Right cardiac atrium (tissue), 5 donors: ENCODE measurements around the gene TTLL11. TPM values are rescaled to one million over a fixed set of nuclear protein-coding genes. Genes with fewer than 3 reads are reported as not detected.

Source experiments
- ATAC-seq, 2 donors: fragments of 200-7000 bp; cut with Tn5 transposase; one replicate each; pipeline versions ENCODE4 v1.8.0 to v1.9.1; 2020; ENCODE audit warnings: moderate library complexity in 2 of 2, mild to moderate bottlenecking in 1 of 2
- DNase-seq, 3 donors: peaks; one replicate each; pipeline ENCODE4 v3.0.0-alpha.2; 2020
- H3K27ac ChIP-seq: one replicate; pipeline ENCODE4 v1.5.1; 2013; ENCODE audit warnings: mild to moderate bottlenecking, low read length, control low read depth, moderate library complexity
- H3K27me3 ChIP-seq: one replicate; pipeline ENCODE4 v1.6.1; 2013; ENCODE audit not compliant: control insufficient read depth, insufficient read depth
- H3K4me1 ChIP-seq: one replicate; pipeline ENCODE4 v1.6.1; 2013; ENCODE audit warnings: low read length; ENCODE audit not compliant: control insufficient read depth, insufficient read depth
- H3K4me3 ChIP-seq: one replicate; pipeline ENCODE4 v1.5.1; 2013; ENCODE audit warnings: low read length, control low read depth
- H3K9me3 ChIP-seq: one replicate; pipeline ENCODE4 v1.6.1; 2013; ENCODE audit warnings: low read length; ENCODE audit not compliant: control insufficient read depth
- WGBS: extraction: QIAGEN DNeasy Blood & Tissue Kit; methylation state at CpG from one replicate; pipeline ENCODE4 v1.1.7; 2013; 5-methylcytosine and 5-hydroxymethylcytosine counted together
- intact Hi-C, 4 donors: fragments of 100-400 bp; cut with DNase I; formaldehyde crosslinking; loops; one replicate each; pipeline versions ENCODE4 v1.11.0 to v1.14.0; 2022 to 2023
- polyA plus RNA-seq: library from polyadenylated mRNA; stranded (reverse); fragments of 200-250 nt; gene quantifications from one replicate; pipeline ENCODE4 v1.2.3, GENCODE V29; 2013
- total RNA-seq, 4 donors: library from RNA; stranded (reverse); fragmentation: NEBNext Ultra II Directional; extraction: Animal tissue kit (Norgen Biotek cat#: 25700); gene quantifications; one replicate each; pipeline ENCODE4 v1.2.1, GENCODE V29; 2021
- donor health status: healthy with polysubstance abuse.
- donor health status: DM: no; HTN: yes; CAD: no.
- donor health status: DM: no; HTN: no; CAD: no.
- donor health status: DM: no; HTN: yes; CAD: no; lungs with severe emphysema.
- donor health status: DM: yes; HTN: yes; CAD: no.

Gene TTLL11
- total and polyA plus RNA-seq, 5 donors = 3.4 to 8.6 (median 5.7) TPM

- H3K4me3 ChIP-seq = no peak overlapping the region
- intact Hi-C loops = no loop called here
- no peaks in the 10 kb centered on the region for H3K4me1 ChIP-seq
- no peaks in the 10 kb centered on the region for H3K9me3 ChIP-seq
- H3K27me3 ChIP-seq = no peaks in the 10 kb centered on the region
- 82% methylated on average over 12 of the region's 12 CpGs for WGBS
- peak in 1 of 3 donors; percentile 55 for DNase-seq
- ATAC-seq = peak in 1 of 2 donors; percentile 47
- no peak overlapping the region for H3K27ac ChIP-seq
Measured at GRCh38 chr9:121929893-121930875, 162.9 kb downstream of the TTLL11 start.

DNA sequence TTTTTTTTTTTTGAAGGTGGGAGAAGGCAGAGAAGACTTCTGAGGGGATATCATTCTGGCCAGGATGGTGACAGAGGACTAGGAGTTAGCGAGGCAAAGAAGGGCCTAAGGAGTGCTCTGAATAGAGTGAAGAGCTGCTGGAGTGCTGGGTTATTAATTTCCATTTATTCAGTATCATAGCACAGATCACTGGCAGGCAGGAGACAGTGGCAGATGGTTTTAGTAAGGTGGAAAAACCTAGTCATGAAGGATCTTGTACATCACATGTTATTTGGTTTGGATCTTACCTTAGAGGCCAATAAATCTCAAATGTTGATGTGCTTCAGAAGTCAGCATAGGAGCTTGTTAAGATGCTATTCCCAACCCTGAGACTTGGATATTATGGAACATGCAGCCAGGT is 165.5 kb downstream of the TTLL11 start:
- DNase-seq = no peak
- intact Hi-C loops = no loop called here

GRCh38 chr9:121927081-121927480 is 166.0 kb downstream of the TTLL11 start:
- intact Hi-C loops = no loop called here
- H3K27ac ChIP-seq = no peak overlapping the region
- ATAC-seq (no peak), DNase-seq (no peak)
- H3K4me1 ChIP-seq = no peaks in the 10 kb centered on the region
- H3K27me3 ChIP-seq = no peaks in the 10 kb centered on the region
- H3K9me3 ChIP-seq = no peaks in the 10 kb centered on the region
- H3K4me3 ChIP-seq = no peak overlapping the region
- WGBS = 91% methylated on average over 5 of the region's 5 CpGs

More for the DNA sequence above, 165.5 kb downstream of the TTLL11 start:
- Histone ChIP-seq H3K27ac (no peak overlapping the region), H3K9me3 (no peaks in the 10 kb centered on the region), H3K27me3 (no peaks in the 10 kb centered on the region), H3K4me1 (no peaks in the 10 kb centered on the region), H3K4me3 (no peak overlapping the region)
- 100% methylated on average over 1 of the region's 1 CpG for WGBS
- ATAC-seq = no peak

GRCh38 chr9:121926351-121926801 is 166.7 kb downstream of the TTLL11 start:
- intact Hi-C loops = no loop called here
- DNase-seq (no peak), ATAC-seq (peak in 1 of 2 donors; percentile 23)
- WGBS = 68% methylated on average over 10 of the region's 10 CpGs
- no peaks in the 10 kb centered on the region for H3K27me3 ChIP-seq
- H3K4me1 ChIP-seq = no peaks in the 10 kb centered on the region
- no peak overlapping the region for H3K27ac ChIP-seq
- no peak overlapping the region for H3K4me3 ChIP-seq
- H3K9me3 ChIP-seq = no peaks in the 10 kb centered on the region

GRCh38 chr9:121925935-121926334 is 167.2 kb downstream of the TTLL11 start:
- intact Hi-C loops = no loop called here
- no peak overlapping the region for H3K4me3 ChIP-seq
- H3K9me3 ChIP-seq = no peaks in the 10 kb centered on the region
- no peak for ATAC-seq
- no peak overlapping the region for H3K27ac ChIP-seq
- H3K4me1 ChIP-seq = no peaks in the 10 kb centered on the region
- WGBS = 91% methylated on average over 12 of the region's 12 CpGs
- no peak for DNase-seq
- no peaks in the 10 kb centered on the region for H3K27me3 ChIP-seq

- Histone ChIP-seq H3K27ac (no peak overlapping the region), H3K27me3 (no peaks in the 10 kb centered on the region), H3K9me3 (no peaks in the 10 kb centered on the region), H3K4me1 (no peaks in the 10 kb centered on the region), H3K4me3 (no peak overlapping the region)
- ATAC-seq (no peak), DNase-seq (no peak)
- WGBS = 54% methylated on average over 4 of the region's 4 CpGs
- intact Hi-C loops = no loop called here
Measured at GRCh38 chr9:121924700-121925099, 168.4 kb downstream of the TTLL11 start.

- no peaks in the 10 kb centered on the region for H3K9me3 ChIP-seq
- ATAC-seq (no peak), DNase-seq (no peak)
- no peak overlapping the region for H3K4me3 ChIP-seq
- H3K27ac ChIP-seq = no peak overlapping the region
- WGBS = 94% methylated on average over 1 of the region's 1 CpG
- no peaks in the 10 kb centered on the region for H3K4me1 ChIP-seq
- intact Hi-C loops = no loop called here
- H3K27me3 ChIP-seq = no peaks in the 10 kb centered on the region
Measured at GRCh38 chr9:121921444-121921843, 171.7 kb downstream of the TTLL11 start.

DNA sequence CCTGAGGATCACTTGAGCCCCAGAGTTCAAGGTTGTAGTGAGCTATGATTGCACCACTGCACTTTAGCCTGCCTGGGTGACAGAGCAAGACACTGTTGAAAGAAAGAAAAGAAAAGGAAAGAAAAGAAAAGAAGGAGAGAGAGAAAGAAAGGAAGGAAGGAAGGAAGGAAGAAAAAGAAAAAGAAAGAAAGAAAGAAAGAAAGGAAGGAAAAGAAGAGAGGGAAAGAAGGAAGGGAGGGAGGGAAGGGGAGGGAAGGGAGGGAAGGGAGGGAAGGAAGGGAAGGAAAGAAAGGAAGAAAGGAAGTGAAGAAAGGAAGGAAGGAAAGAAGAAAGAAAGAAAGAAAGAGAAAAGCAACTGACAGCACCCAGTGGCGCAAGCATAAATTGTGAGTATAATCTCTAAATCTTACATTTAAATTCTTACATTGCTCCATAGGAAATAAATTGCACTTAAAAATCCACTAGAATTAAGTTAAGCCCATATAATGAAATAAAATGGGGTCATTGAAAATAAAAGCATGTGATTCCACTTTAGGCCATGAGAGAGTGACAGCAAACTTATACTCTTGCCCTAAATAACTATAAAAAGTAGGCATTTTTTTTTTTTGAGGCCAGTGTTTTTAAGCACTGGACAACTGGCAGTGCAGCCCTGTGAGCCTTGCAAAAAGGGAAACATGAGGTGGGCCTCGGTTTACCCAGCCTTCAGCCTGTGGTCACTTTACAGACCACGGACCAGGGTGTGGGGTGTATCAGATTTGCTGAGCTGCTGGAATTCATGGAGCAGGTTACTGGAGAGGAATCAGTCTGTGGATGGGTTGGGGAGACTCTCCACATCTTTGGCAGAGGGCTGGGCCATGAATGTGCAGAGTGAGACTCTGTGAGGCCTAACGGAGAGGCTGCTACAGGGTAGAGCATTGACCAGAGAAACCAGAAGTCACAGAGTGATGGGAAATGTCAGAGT is 175.5 kb downstream of the TTLL11 start:
- Histone ChIP-seq H3K9me3 (no peaks in the 10 kb centered on the region), H3K27me3 (no peaks in the 10 kb centered on the region), H3K4me1 (no peaks in the 10 kb centered on the region), H3K27ac (no peak overlapping the region), H3K4me3 (no peak overlapping the region)
- DNase-seq = no peak
- WGBS = 94% methylated on average over 4 of the region's 4 CpGs
- intact Hi-C loops = no loop called here
- no peak for ATAC-seq

GRCh38 chr9:121915304-121915625 is 177.8 kb downstream of the TTLL11 start:
- H3K9me3 ChIP-seq = no peaks in the 10 kb centered on the region
- H3K27ac ChIP-seq = no peak overlapping the region
- DNase-seq (no peak), ATAC-seq (no peak)
- H3K4me3 ChIP-seq = no peak overlapping the region
- no peaks in the 10 kb centered on the region for H3K4me1 ChIP-seq
- H3K27me3 ChIP-seq = no peaks in the 10 kb centered on the region
- intact Hi-C loops = no loop called here
- 87% methylated on average over 4 of the region's 4 CpGs for WGBS

DNA sequence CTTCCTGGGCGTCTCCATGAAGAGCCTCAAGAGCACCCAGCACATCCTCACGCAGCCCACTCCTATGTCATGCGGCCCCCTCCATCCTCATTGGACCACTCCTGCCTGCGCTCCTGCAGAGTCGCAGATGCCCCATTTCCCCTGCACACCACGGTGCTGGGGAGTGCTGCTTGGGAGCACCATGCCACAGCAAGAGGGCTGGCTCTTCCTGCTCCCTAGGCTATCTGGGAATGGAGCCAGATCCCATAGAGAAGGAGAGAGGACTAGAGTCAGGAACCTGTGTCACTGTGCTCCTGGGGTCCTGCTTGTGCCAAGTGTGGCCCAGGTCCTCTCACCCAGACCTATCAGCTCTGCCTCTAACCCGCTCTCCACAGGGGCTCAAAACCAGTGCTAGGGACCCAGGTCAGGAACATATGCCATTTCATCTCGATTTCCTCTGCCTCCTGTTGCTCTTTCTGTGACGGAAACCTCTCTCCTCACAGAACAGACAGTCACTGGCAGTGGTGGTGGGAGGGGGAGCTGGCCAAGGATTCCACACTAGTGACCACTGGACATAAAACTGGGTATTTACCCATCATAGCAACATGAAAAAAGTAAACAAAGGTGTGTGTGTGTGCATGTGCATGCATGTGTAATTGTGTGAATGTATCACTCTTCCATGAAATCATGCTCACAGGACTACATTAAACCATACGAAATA is 178.4 kb downstream of the TTLL11 start:
- Histone ChIP-seq H3K27me3 (no peaks in the 10 kb centered on the region), H3K9me3 (no peaks in the 10 kb centered on the region), H3K27ac (no peak overlapping the region), H3K4me1 (no peaks in the 10 kb centered on the region), H3K4me3 (no peak overlapping the region)
- 90% methylated on average over 10 of the region's 10 CpGs for WGBS
- DNase-seq (no peak), ATAC-seq (peak in 1 of 2 donors; percentile 18)
- intact Hi-C loops = no loop called here
